SK-N-SH treated with all-trans-retinoic acid at 6 μM for 48 hours (cell line): ENCODE measurements around the gene SYNE1.

ENCODE experiments used
- ATAC-seq: fragments of 200-7000 bp; cut with Tn5 transposase; 3 replicates; pipeline ENCODE4 v1.9.1; 2020; ENCODE audit warnings: mild to moderate bottlenecking, moderate library complexity
- ARNTL ChIP-seq: fragments of 450-650 bp; formaldehyde crosslinking; IDR thresholded peaks from 2 replicates; pipeline ENCODE4 v1.5.0; 2020; ENCODE audit warnings: low read depth, mild to moderate bottlenecking, moderate library complexity, borderline replicate concordance
- BACH2 ChIP-seq: fragments of 250-450 bp; sonication (Bioruptor Pico); IDR thresholded peaks from 2 replicates; pipeline ENCODE4 v1.9.0; 2021; ENCODE audit warnings: mild to moderate bottlenecking, borderline replicate concordance
- CSDC2 ChIP-seq: fragments of 250-450 bp; sonication (Bioruptor Pico); IDR thresholded peaks from 2 replicates; pipeline ENCODE4 v1.5.0; 2020; ENCODE audit warnings: mild to moderate bottlenecking, moderate library complexity
- ESRRG ChIP-seq: fragments of 250-450 bp; sonication (Bioruptor Pico); IDR thresholded peaks from 2 replicates; pipeline ENCODE4 v1.6.1; 2021; ENCODE audit warnings: mild to moderate bottlenecking
- GLIS3 ChIP-seq: fragments of 250-450 bp; sonication (Bioruptor Pico); IDR thresholded peaks from 2 replicates; pipeline ENCODE4 v1.5.0; 2020; ENCODE audit warnings: mild to moderate bottlenecking, moderate library complexity
- ISL1 ChIP-seq: fragments of 250-450 bp; sonication (Bioruptor Pico); IDR thresholded peaks from 2 replicates; pipeline ENCODE4 v2.1.2; 2022; ENCODE audit warnings: mild to moderate bottlenecking, moderate library complexity
- OSR1 ChIP-seq: fragments of 250-450 bp; sonication (Bioruptor Pico); IDR thresholded peaks from 2 replicates; pipeline ENCODE4 v1.8.0; 2022; ENCODE audit warnings: moderate library complexity, mild to moderate bottlenecking, inconsistent platforms
- PPARA ChIP-seq: fragments of 250-450 bp; sonication (Bioruptor Pico); IDR thresholded peaks from 2 replicates; pipeline ENCODE4 v1.5.0; 2020; ENCODE audit warnings: mild to moderate bottlenecking, borderline replicate concordance
- RARB ChIP-seq: fragments of 250-450 bp; sonication (Bioruptor Pico); IDR thresholded peaks from 2 replicates; pipeline ENCODE4 v1.8.0; 2021; ENCODE audit warnings: mild to moderate bottlenecking, moderate library complexity
- SNAI2 ChIP-seq: fragments of 250-450 bp; sonication (Bioruptor Pico); IDR thresholded peaks from 2 replicates; pipeline ENCODE4 v1.5.0; 2020; ENCODE audit warnings: mild to moderate bottlenecking, moderate library complexity
- TCF4 ChIP-seq: fragments of 250-450 bp; sonication (Bioruptor Pico); IDR thresholded peaks from 2 replicates; pipeline ENCODE4 v1.8.0; 2021; ENCODE audit warnings: mild to moderate bottlenecking, moderate library complexity, borderline replicate concordance
- ZC3H10 ChIP-seq: fragments of 250-450 bp; sonication (Bioruptor Pico); IDR thresholded peaks from 2 replicates; pipeline ENCODE4 v1.5.1; 2021; ENCODE audit warnings: mild to moderate bottlenecking, moderate library complexity
- ZFP3 ChIP-seq: fragments of 250-450 bp; sonication (Bioruptor Pico); IDR thresholded peaks from 2 replicates; pipeline ENCODE4 v1.5.0; 2020; ENCODE audit warnings: mild to moderate bottlenecking, moderate library complexity
- ZFP30 ChIP-seq: fragments of 450-650 bp; formaldehyde crosslinking; IDR thresholded peaks from 2 replicates; pipeline ENCODE4 v1.5.0; 2022; ENCODE audit warnings: mild to moderate bottlenecking, moderate library complexity
- ZNF565 ChIP-seq: fragments of 450-650 bp; formaldehyde crosslinking; conservative IDR thresholded peaks from 2 replicates; pipeline ENCODE4 v1.5.0; 2020; ENCODE audit warnings: low read depth, mild to moderate bottlenecking, moderate library complexity
- ZNF70 ChIP-seq: fragments of 450-650 bp; formaldehyde crosslinking; IDR thresholded peaks from 2 replicates; pipeline ENCODE4 v1.5.0; 2020; ENCODE audit warnings: mild to moderate bottlenecking, moderate library complexity
- ZNF8 ChIP-seq: fragments of 450-650 bp; formaldehyde crosslinking; IDR thresholded peaks from 2 replicates; pipeline ENCODE4 v1.5.0; 2020; ENCODE audit warnings: mild to moderate bottlenecking, moderate library complexity
- TF ChIP-seq, protein P1 (sequence below): fragments of 250-450 bp; sonication (Bioruptor Pico); IDR thresholded peaks from 2 replicates; pipeline ENCODE4 v1.8.0; 2020; ENCODE audit warnings: mild to moderate bottlenecking, moderate library complexity, borderline replicate concordance
- TF ChIP-seq, protein P2 (sequence below): fragments of 250-450 bp; sonication (Bioruptor Pico); IDR thresholded peaks from 2 replicates; pipeline ENCODE4 v1.5.1; 2021; ENCODE audit warnings: mild to moderate bottlenecking, moderate library complexity
- TF ChIP-seq, protein P3 (sequence below): fragments of 250-450 bp; sonication (Bioruptor Pico); IDR thresholded peaks from 2 replicates; pipeline ENCODE4 v1.5.0; 2020; ENCODE audit warnings: mild to moderate bottlenecking, moderate library complexity

Gene SYNE1

DNA sequence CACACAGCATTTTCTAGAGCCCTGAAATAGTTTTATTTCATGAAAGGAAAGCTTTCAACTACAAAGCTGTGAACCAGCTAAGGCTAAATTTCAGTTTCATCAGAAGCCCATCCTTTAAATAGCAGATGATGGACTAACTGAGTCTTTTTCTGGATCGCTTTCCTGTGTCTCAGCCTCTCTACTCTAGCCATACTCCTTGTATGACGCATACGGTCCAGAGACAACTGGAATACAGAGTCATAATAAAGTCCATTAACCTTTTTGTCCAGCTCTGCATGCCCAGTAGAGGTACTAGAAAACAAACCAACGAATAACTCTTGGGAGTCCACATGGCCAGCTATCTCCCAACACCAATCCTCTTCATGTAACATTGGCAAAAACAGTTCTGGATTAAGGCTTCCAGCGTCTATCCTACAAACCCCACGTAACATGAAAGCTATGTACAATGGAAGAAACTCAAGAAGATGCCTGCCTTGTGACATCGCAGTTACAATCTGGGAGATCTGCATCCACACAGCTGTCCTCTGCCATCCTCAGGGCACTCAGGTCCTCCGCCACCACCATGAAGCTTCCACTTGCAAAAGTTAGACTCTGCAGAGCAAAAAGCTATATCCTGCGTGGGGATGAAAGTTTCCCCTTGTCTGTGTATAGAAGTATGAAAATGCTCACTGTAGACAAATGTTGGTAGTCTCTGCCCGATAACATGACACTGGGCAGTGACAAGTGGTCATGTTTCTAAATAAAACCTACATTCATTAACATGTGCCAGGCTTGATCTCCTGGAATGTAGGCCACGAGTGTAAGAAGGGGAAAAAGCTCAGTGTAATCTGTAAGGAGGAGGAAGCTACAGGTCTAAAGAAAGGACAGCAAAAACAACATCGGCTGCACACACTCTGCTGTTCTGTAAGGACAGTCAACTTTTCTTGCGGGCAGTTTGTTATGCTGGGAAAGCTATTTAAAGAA, 469.2 kb downstream of the SYNE1 start:
- TF ChIP-seq SNAI2 (CRISPR knock-in tag) (no peak), RARB (CRISPR knock-in tag) (no peak), ISL1 (CRISPR knock-in tag) (no peak), BACH2 (CRISPR knock-in tag) (no peak), ZC3H10 (CRISPR knock-in tag) (no peak)
- TF ChIP-seq, protein P1, sequence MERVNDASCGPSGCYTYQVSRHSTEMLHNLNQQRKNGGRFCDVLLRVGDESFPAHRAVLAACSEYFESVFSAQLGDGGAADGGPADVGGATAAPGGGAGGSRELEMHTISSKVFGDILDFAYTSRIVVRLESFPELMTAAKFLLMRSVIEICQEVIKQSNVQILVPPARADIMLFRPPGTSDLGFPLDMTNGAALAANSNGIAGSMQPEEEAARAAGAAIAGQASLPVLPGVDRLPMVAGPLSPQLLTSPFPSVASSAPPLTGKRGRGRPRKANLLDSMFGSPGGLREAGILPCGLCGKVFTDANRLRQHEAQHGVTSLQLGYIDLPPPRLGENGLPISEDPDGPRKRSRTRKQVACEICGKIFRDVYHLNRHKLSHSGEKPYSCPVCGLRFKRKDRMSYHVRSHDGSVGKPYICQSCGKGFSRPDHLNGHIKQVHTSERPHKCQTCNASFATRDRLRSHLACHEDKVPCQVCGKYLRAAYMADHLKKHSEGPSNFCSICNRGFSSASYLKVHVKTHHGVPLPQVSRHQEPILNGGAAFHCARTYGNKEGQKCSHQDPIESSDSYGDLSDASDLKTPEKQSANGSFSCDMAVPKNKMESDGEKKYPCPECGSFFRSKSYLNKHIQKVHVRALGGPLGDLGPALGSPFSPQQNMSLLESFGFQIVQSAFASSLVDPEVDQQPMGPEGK = no peak
- ATAC-seq = no peak

DNA sequence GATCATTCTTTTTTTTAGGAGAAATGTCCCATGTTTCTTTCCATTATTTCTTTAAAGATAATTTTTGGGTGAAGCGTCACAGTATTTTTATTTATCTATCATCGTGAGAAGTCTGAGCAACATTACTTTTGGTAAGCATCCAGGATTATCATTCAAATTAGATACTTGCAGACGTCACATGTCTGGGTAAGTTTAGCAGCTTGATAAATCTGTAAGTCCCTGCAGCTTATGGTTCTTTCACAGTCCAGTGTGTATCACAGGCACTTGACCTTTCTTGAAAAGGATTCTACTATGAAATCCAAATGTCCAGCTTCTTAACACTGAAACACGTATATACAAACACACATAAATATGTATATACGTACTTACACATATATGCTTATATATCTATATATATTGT, 470.3 kb downstream of the SYNE1 start:
- no peak for ATAC-seq
- no peak for TF ChIP-seq ESRRG (CRISPR knock-in tag)
- TF ChIP-seq ZNF8 (CRISPR knock-in tag) = no peak
- no peak for TF ChIP-seq OSR1 (CRISPR knock-in tag)
- TF ChIP-seq BACH2 (CRISPR knock-in tag) = no peak
- TF ChIP-seq RARB (CRISPR knock-in tag) = no peak
- TF ChIP-seq GLIS3 (CRISPR knock-in tag) = no peak
- TF ChIP-seq ARNTL (CRISPR knock-in tag) = no peak
- TF ChIP-seq TCF4 (CRISPR knock-in tag) = no peak
- TF ChIP-seq ZNF70 (CRISPR knock-in tag) = no peak
- no peak for TF ChIP-seq CSDC2
- TF ChIP-seq, protein P2, sequence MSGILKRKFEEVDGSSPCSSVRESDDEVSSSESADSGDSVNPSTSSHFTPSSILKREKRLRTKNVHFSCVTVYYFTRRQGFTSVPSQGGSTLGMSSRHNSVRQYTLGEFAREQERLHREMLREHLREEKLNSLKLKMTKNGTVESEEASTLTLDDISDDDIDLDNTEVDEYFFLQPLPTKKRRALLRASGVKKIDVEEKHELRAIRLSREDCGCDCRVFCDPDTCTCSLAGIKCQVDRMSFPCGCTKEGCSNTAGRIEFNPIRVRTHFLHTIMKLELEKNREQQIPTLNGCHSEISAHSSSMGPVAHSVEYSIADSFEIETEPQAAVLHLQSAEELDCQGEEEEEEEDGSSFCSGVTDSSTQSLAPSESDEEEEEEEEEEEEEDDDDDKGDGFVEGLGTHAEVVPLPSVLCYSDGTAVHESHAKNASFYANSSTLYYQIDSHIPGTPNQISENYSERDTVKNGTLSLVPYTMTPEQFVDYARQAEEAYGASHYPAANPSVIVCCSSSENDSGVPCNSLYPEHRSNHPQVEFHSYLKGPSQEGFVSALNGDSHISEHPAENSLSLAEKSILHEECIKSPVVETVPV (CRISPR knock-in tag) = no peak

DNA sequence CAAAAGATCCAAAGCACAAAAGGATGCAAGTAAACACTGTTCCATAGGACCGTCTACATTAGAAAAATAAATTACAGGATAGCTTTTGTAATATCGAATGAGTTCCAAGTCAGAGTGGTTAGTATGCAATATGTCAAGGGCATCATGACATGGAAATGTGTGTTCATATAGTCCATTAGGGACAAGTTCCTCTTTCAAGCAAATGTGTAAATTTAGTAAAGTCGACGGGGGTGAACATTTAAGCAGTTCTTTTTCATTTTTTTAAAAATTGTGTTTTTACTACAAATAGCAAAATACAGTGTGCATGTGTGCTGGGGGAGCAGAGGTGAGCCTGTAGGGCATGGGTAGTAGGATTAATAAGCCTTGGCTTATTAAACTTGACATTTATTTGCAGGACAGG, 470.7 kb downstream of the SYNE1 start:
- no peak for ATAC-seq
- TF ChIP-seq CSDC2 (no peak), BACH2 (CRISPR knock-in tag) (no peak), ZFP3 (no peak), ESRRG (CRISPR knock-in tag) (no peak), SNAI2 (CRISPR knock-in tag) (no peak), PPARA (CRISPR knock-in tag) (no peak)
- TF ChIP-seq, protein P2 (CRISPR knock-in tag) = no peak

DNA sequence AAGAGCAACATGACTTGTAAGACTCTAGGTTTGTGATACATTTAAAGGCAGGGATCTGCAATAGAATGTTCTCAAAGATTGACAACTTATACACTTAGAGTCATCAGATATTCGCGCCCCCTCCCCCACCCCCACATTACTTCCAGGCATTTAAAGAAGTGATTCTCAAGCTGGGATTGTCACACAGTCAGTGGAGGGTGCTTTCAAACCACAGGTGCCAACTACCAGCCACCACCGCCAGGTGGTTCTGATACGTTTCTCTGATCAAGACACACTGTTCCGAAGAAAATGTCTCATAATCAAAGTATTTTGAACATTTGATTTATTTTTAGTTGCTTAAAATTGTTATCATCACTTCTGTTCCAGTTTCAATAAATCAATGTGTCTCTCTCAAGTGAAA, 472.2 kb downstream of the SYNE1 start:
- no peak for TF ChIP-seq ZC3H10 (CRISPR knock-in tag)
- no peak for TF ChIP-seq ZFP30 (CRISPR knock-in tag)
- TF ChIP-seq SNAI2 (CRISPR knock-in tag) = no peak
- TF ChIP-seq ZNF70 (CRISPR knock-in tag) = no peak
- TF ChIP-seq, protein P1 = no peak
- TF ChIP-seq RARB (CRISPR knock-in tag) = no peak
- no peak for TF ChIP-seq ZNF565
- TF ChIP-seq, protein P2 (CRISPR knock-in tag) = no peak
- no peak for TF ChIP-seq BACH2 (CRISPR knock-in tag)
- TF ChIP-seq ZFP3 = no peak
- TF ChIP-seq ISL1 (CRISPR knock-in tag) = no peak
- TF ChIP-seq GLIS3 (CRISPR knock-in tag) = no peak
- TF ChIP-seq, protein P3, sequence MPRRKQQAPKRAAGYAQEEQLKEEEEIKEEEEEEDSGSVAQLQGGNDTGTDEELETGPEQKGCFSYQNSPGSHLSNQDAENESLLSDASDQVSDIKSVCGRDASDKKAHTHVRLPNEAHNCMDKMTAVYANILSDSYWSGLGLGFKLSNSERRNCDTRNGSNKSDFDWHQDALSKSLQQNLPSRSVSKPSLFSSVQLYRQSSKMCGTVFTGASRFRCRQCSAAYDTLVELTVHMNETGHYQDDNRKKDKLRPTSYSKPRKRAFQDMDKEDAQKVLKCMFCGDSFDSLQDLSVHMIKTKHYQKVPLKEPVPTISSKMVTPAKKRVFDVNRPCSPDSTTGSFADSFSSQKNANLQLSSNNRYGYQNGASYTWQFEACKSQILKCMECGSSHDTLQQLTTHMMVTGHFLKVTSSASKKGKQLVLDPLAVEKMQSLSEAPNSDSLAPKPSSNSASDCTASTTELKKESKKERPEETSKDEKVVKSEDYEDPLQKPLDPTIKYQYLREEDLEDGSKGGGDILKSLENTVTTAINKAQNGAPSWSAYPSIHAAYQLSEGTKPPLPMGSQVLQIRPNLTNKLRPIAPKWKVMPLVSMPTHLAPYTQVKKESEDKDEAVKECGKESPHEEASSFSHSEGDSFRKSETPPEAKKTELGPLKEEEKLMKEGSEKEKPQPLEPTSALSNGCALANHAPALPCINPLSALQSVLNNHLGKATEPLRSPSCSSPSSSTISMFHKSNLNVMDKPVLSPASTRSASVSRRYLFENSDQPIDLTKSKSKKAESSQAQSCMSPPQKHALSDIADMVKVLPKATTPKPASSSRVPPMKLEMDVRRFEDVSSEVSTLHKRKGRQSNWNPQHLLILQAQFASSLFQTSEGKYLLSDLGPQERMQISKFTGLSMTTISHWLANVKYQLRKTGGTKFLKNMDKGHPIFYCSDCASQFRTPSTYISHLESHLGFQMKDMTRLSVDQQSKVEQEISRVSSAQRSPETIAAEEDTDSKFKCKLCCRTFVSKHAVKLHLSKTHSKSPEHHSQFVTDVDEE (CRISPR knock-in tag) = no peak
- no peak for TF ChIP-seq ESRRG (CRISPR knock-in tag)
- no peak for TF ChIP-seq CSDC2
- no peak for TF ChIP-seq OSR1 (CRISPR knock-in tag)
- TF ChIP-seq ARNTL (CRISPR knock-in tag) = no peak
- TF ChIP-seq, all 23 proteins: peak for 0
- ATAC-seq = no peak
